Nephron progenitor cell (in vitro differentiated cells): ENCODE data around the gene BCAM.

Experiments
- DNase-seq: peaks from one replicate; pipeline ENCODE4 v3.0.0; 2021
- H3K27ac Mint-ChIP-seq: 2 replicates; pipeline ENCODE4 v1.8.0; 2021; ENCODE audit warnings: mild to moderate bottlenecking, moderate library complexity, mixed read lengths
- H3K27me3 Mint-ChIP-seq: 2 replicates; pipeline ENCODE4 v1.8.0; 2021; ENCODE audit warnings: mild to moderate bottlenecking, low read depth, mixed read lengths; ENCODE audit not compliant: poor library complexity
- H3K36me3 Mint-ChIP-seq: 2 replicates; pipeline ENCODE4 v1.8.0; 2021; ENCODE audit warnings: low read depth, mixed read lengths
- H3K4me1 Mint-ChIP-seq: 2 replicates; pipeline ENCODE4 v1.8.0; 2021; ENCODE audit warnings: mixed read lengths
- H3K4me3 Mint-ChIP-seq: 2 replicates; pipeline ENCODE4 v1.8.0; 2021; ENCODE audit warnings: mild to moderate bottlenecking, moderate library complexity, mixed read lengths
- H3K9me3 Mint-ChIP-seq: 2 replicates; pipeline ENCODE4 v1.8.0; 2021; ENCODE audit warnings: mild to moderate bottlenecking, moderate library complexity, mixed read lengths
- CTCF ChIP-seq: fragments of 200-600 bp; sonication (generic); IDR thresholded peaks from 2 replicates; pipeline ENCODE4 v1.5.0; 2021; ENCODE audit warnings: antibody characterized with exemption

The BCAM gene

GRCh38 chr19:44867578-44867977, 58.7 kb downstream of the BCAM start:
- no peak for DNase-seq
- no peak overlapping the region for H3K4me3 Mint-ChIP-seq
- H3K27ac Mint-ChIP-seq, result peak overlapping the region; percentile 83
- H3K4me1 Mint-ChIP-seq, result no peaks in the 10 kb centered on the region
- H3K27me3 Mint-ChIP-seq, result no peaks in the 10 kb centered on the region
- TF ChIP-seq CTCF, result no peak
- H3K9me3 Mint-ChIP-seq, result no peaks in the 10 kb centered on the region
- peaks cover 63% of the 10 kb centered on the region for H3K36me3 Mint-ChIP-seq

GRCh38 chr19:44869733-44870470, 61.0 kb downstream of the BCAM start:
- DNase-seq, result no peak
- Mint-ChIP-seq H3K27me3 (peaks cover 3% of the 10 kb centered on the region), H3K27ac (peak overlapping the region; percentile 65), H3K9me3 (no peaks in the 10 kb centered on the region), H3K4me3 (no peak overlapping the region), H3K4me1 (no peaks in the 10 kb centered on the region), H3K36me3 (peaks cover 77% of the 10 kb centered on the region)
- TF ChIP-seq CTCF, result no peak
